HCT116 (cell line): ENCODE results near the gene OASL. TPM values are rescaled to one million over a fixed set of nuclear protein-coding genes. Genes with fewer than 3 reads are reported as not detected.

Experiments
- ATAC-seq: fragments of 200-7000 bp; cut with Tn5 transposase; 2 replicates; pipeline ENCODE4 v1.9.1; 2020; ENCODE audit warnings: mild to moderate bottlenecking, moderate library complexity
- BruUV-seq: library from RNA; stranded (reverse); fragments of 400-500 nt; replicated peaks from 2 replicates; lab custom pipeline; 2021; lab: Mats Ljungman, UMichigan
- CTCF ChIA-PET: fragments of 300-600 bp; sonication (Branson Sonifier 250); formaldehyde crosslinking; loops from one replicate; lab custom pipeline; 2021; ENCODE audit warnings: antibody characterized with exemption; lab: Charles Lee
- POLR2A ChIA-PET: fragments of 300-600, 350-600 bp; sonication (Branson Sonifier 250); formaldehyde crosslinking; loops from one replicate; lab custom pipeline; 2021; ENCODE audit warnings: antibody characterized with exemption; lab: Charles Lee
- RAD21 ChIA-PET, 2 experiments: fragments of 300-600 bp; sonication (Branson Sonifier 250); formaldehyde crosslinking; loops; one replicate each; lab custom pipeline; 2023; ENCODE audit warnings: low total read pairs in 2 of 2; ENCODE audit not compliant: uncharacterized antibody in 2 of 2, unreplicated experiment in 2 of 2, low non-redundant PET in 1 of 2; lab: Charles Lee
- DNase-seq: peaks from one replicate; pipeline ENCODE4 v3.0.0-alpha.2; 2010; ENCODE audit warnings: low read depth, low spot score
- H2AFZ ChIP-seq: fragments of 200-600 bp; shearing (Covaris generic), sonication (generic); 2 replicates; pipeline ENCODE4 v1.6.1; 2017; ENCODE audit warnings: low read depth, mixed run types, mixed read lengths, antibody characterized with exemption, low read length; ENCODE audit not compliant: poor library complexity, severe bottlenecking
- H3K27ac ChIP-seq: 2 replicates; pipeline ENCODE4 v1.5.1; 2012; ENCODE audit warnings: low read depth, low read length
- H3K27me3 ChIP-seq: fragments of 200-600 bp; sonication (generic); 2 replicates; pipeline ENCODE4 v1.6.1; 2016; ENCODE audit warnings: mixed run types, low read length, mixed read lengths; ENCODE audit not compliant: insufficient read depth
- H3K36me3 ChIP-seq, 2 experiments: fragments of 200-500 bp in 1 of 2; fragments of 200-600 bp in 1 of 2; sonication (Bioruptor generic) in 1 of 2; sonication (generic) in 1 of 2; 2 replicates each; pipeline versions ENCODE4 v1.5.1 to v1.6.1; 2014 to 2016; ENCODE audit warnings: low read length in 2 of 2, inconsistent platforms in 1 of 2, mixed read lengths in 1 of 2, mixed run types in 1 of 2; ENCODE audit not compliant: insufficient read depth in 2 of 2, control insufficient read depth in 1 of 2
- H3K4me1 ChIP-seq, 2 experiments: fragments of 200-600 bp in 1 of 2; sonication (generic) in 1 of 2; 2 replicates each; pipeline versions ENCODE4 v1.5.1 to v1.6.1; 2012 to 2017; ENCODE audit warnings: low read length in 2 of 2, inconsistent platforms in 1 of 2, mild to moderate bottlenecking in 1 of 2, mixed read lengths in 1 of 2, mixed run types in 1 of 2, moderate library complexity in 1 of 2; ENCODE audit not compliant: insufficient read depth in 2 of 2, control insufficient read depth in 1 of 2
- H3K4me2 ChIP-seq: fragments of 200-600 bp; sonication (generic); 2 replicates; pipeline ENCODE4 v1.6.1; 2017; ENCODE audit warnings: mixed run types, low read length, mixed read lengths
- H3K4me3 ChIP-seq, 2 experiments: fragments of 200-600 bp in 1 of 2; sonication (generic) in 1 of 2; replicated peaks in 1 of 2; 2 replicates each; pipeline ENCODE4 v1.5.1; 2011 to 2016; ENCODE audit warnings: low read length in 2 of 2, control low read depth in 1 of 2, low read depth in 1 of 2, mild to moderate bottlenecking in 1 of 2, mixed read lengths in 1 of 2, mixed run types in 1 of 2
- H3K79me2 ChIP-seq: fragments of 200-600 bp; sonication (generic); 2 replicates; pipeline ENCODE4 v1.6.1; 2017; ENCODE audit warnings: mild to moderate bottlenecking, mixed run types, low read length, moderate library complexity, mixed read lengths; ENCODE audit not compliant: insufficient read depth
- H3K9ac ChIP-seq: fragments of 200-600 bp; sonication (generic); 2 replicates; pipeline ENCODE4 v1.6.1; 2016; ENCODE audit warnings: low read length, mixed read lengths
- H3K9me2 ChIP-seq: fragments of 200-600 bp; sonication (generic), shearing (Covaris generic); 2 replicates; pipeline ENCODE4 v1.6.1; 2017; ENCODE audit warnings: mixed run types, mild to moderate bottlenecking, moderate library complexity; ENCODE audit not compliant: insufficient read depth
- H3K9me3 ChIP-seq, 2 experiments: fragments of 200-500 bp in 1 of 2; fragments of 200-600 bp in 1 of 2; sonication (Bioruptor generic) in 1 of 2; sonication (generic) in 1 of 2; 2 replicates each; pipeline ENCODE4 v1.6.1; 2014 to 2017; ENCODE audit warnings: low read length in 2 of 2, mixed read lengths in 2 of 2, inconsistent platforms in 1 of 2, low read depth in 1 of 2, mild to moderate bottlenecking in 1 of 2, mixed run types in 1 of 2, moderate library complexity in 1 of 2; ENCODE audit not compliant: control insufficient read depth in 1 of 2, insufficient read depth in 1 of 2
- H4K20me1 ChIP-seq: fragments of 200-600 bp; sonication (generic), shearing (Covaris generic); 2 replicates; pipeline ENCODE4 v1.6.1; 2017; ENCODE audit warnings: mixed run types, mild to moderate bottlenecking, moderate library complexity; ENCODE audit not compliant: insufficient read depth
- CBX3 ChIP-seq: IDR thresholded peaks from 2 replicates; pipeline ENCODE4 v1.6.1; 2012; ENCODE audit warnings: low read depth
- CEBPB ChIP-seq: IDR thresholded peaks from 2 replicates; pipeline ENCODE4 v1.6.1; 2012; ENCODE audit warnings: low read depth
- EGR1 ChIP-seq: IDR thresholded peaks from 2 replicates; pipeline ENCODE4 v1.6.1; 2012; ENCODE audit warnings: low read depth
- ELF1 ChIP-seq: IDR thresholded peaks from 2 replicates; pipeline ENCODE4 v1.6.1; 2012; ENCODE audit warnings: low read depth, borderline replicate concordance
- EZH2phosphoT487 ChIP-seq: fragments of 200-600 bp; IDR thresholded peaks from 2 replicates; pipeline ENCODE4 v1.6.1; 2018; ENCODE audit warnings: antibody characterized with exemption, borderline replicate concordance
- FOSL1 ChIP-seq: IDR thresholded peaks from 2 replicates; pipeline ENCODE4 v1.6.1; 2012; ENCODE audit warnings: low read depth
- POLR2A ChIP-seq: IDR thresholded peaks from 2 replicates; pipeline ENCODE4 v1.7.0; 2011; ENCODE audit warnings: borderline replicate concordance; ENCODE audit not compliant: insufficient read depth, insufficient read length; ENCODE audit errors: extremely low read depth
- RAD21 ChIP-seq: IDR thresholded peaks from 2 replicates; pipeline ENCODE4 v1.6.1; 2012; ENCODE audit warnings: low read depth, mild to moderate bottlenecking
- SIN3A ChIP-seq: IDR thresholded peaks from 2 replicates; pipeline ENCODE4 v1.6.1; 2012; ENCODE audit warnings: low read depth
- SP1 ChIP-seq: IDR thresholded peaks from 2 replicates; pipeline ENCODE4 v1.6.1; 2012; ENCODE audit warnings: low read depth
- SRF ChIP-seq: IDR thresholded peaks from 2 replicates; pipeline ENCODE4 v1.6.1; 2012; ENCODE audit warnings: low read depth
- YY1 ChIP-seq: IDR thresholded peaks from 2 replicates; pipeline ENCODE4 v1.6.1; 2011; ENCODE audit warnings: low read length, low read depth, moderate library complexity, mild to moderate bottlenecking; ENCODE audit not compliant: insufficient replicate concordance; ENCODE audit errors: extremely low read depth
- ZFX ChIP-seq: fragments of 450-650 bp; IDR thresholded peaks from 2 replicates; pipeline ENCODE4 v1.6.1; 2017
- ZNF274 ChIP-seq: fragments of 200-500 bp; sonication (Bioruptor generic); IDR thresholded peaks from 2 replicates; pipeline ENCODE4 v1.6.1; 2014; ENCODE audit warnings: mild to moderate bottlenecking, low read depth, low read length, inconsistent platforms
- intact Hi-C: fragments of 100-400 bp; cut with micrococcal nuclease; formaldehyde crosslinking; loops from 2 replicates; pipeline ENCODE4 v1.10.0; 2022
- total RNA-seq: library from RNA; stranded (reverse); gene quantifications from one replicate; pipeline ENCODE4 v1.2.1, GENCODE V29; 2021; ENCODE audit not compliant: unreplicated experiment
- TF ChIP-seq, protein P1 (sequence below): IDR thresholded peaks from 2 replicates; pipeline ENCODE4 v1.6.1; 2012
- TF ChIP-seq, protein P2 (sequence below): IDR thresholded peaks from 2 replicates; pipeline ENCODE4 v1.6.1; 2012
- TF ChIP-seq, protein P3 (sequence below), 3 experiments: fragments of 200-600 bp in 1 of 3; sonication (generic) in 1 of 3; IDR thresholded peaks in 2 of 3; conservative IDR thresholded peaks in 1 of 3; 2 replicates each; pipeline ENCODE4 v1.5.1; 2012 to 2017; ENCODE audit warnings: low read depth in 2 of 3, low read length in 2 of 3, antibody characterized with exemption in 1 of 3, borderline replicate concordance in 1 of 3, control low read depth in 1 of 3, mild to moderate bottlenecking in 1 of 3, mixed read lengths in 1 of 3, mixed run types in 1 of 3, moderate library complexity in 1 of 3; ENCODE audit not compliant: insufficient read depth in 1 of 3

The OASL gene
- total RNA-seq, 1 experiment from 2014 or later: 4.1 TPM

DNA sequence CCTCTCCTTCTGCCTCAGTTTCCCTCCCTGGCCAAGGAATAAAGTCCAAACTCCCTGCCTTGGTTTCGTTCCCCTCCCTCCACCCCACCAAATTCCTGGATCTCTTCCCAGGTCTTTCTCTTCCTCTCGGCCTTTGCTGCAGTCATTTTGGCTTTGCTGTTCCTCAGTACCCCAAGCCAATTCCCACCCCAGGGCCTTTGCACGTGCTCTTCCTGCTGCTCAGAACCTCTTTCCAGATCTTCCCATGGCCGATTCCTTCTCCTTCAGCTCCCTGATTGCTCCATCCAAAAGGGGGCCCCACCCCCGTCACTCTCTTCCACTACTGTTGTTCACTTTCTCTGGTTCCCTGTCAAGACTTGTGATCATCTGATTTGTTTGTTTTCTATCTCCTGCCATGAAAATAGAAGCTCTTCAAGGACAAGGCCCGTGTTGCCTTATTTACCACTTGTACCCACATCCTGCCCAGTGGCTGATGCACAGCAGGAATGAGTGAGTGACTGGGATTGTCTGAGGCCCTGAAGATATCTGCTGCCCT is 57.6 kb downstream of the OASL start:
- H3K4me2 ChIP-seq: no peak overlapping the region
- no peaks in the 10 kb centered on the region for H3K9me3 ChIP-seq
- DNase-seq: no peak
- RAD21 ChIA-PET: interaction anchor here in 1 of 2 experiments (1.2 kb wide), 1 partner anchor 10 kb away, joined by 3 read pairs; no protein-coding TSS in a partner anchor
- peaks cover 0 to 6% of the 10 kb centered on the region in 2 experiments; a peak in 2 of 4 replicates for H3K4me1 ChIP-seq
- H4K20me1 ChIP-seq: no peaks in the 10 kb centered on the region
- POLR2A ChIA-PET: no interaction called here
- no peaks in the 10 kb centered on the region for H3K79me2 ChIP-seq
- no peak for ATAC-seq
- no peak overlapping the region for H3K4me3 ChIP-seq
- CTCF ChIA-PET: interaction anchor here (1.0 kb wide), 1 partner anchor 10 kb away, joined by 3 read pairs; no protein-coding TSS in a partner anchor
- no peak overlapping the region for H3K9ac ChIP-seq
- H3K9me2 ChIP-seq: no peaks in the 10 kb centered on the region
- H3K27ac ChIP-seq: no peak overlapping the region
- H3K27me3 ChIP-seq: no peaks in the 10 kb centered on the region
- intact Hi-C loops: no loop called here
- no peak overlapping the region for H2AFZ ChIP-seq
- BruUV-seq: no TSS peak
- TF ChIP-seq, protein P1, sequence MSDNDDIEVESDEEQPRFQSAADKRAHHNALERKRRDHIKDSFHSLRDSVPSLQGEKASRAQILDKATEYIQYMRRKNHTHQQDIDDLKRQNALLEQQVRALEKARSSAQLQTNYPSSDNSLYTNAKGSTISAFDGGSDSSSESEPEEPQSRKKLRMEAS: no peak
- TF ChIP-seq CEBPB: no peak
- TF ChIP-seq EGR1: no peak
- no peak for TF ChIP-seq SIN3A
- TF ChIP-seq YY1: no peak
- no peak for TF ChIP-seq SP1
- TF ChIP-seq ZFX: no peak
- TF ChIP-seq FOSL1: no peak
- TF ChIP-seq, protein P2, sequence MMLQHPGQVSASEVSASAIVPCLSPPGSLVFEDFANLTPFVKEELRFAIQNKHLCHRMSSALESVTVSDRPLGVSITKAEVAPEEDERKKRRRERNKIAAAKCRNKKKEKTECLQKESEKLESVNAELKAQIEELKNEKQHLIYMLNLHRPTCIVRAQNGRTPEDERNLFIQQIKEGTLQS: no peak
- no peak for TF ChIP-seq ZNF274
- no peak for TF ChIP-seq POLR2A
- TF ChIP-seq RAD21: no peak
- no peak for TF ChIP-seq ELF1
- no peak for TF ChIP-seq CBX3
- TF ChIP-seq EZH2phosphoT487: no peak
- TF ChIP-seq, protein P3, sequence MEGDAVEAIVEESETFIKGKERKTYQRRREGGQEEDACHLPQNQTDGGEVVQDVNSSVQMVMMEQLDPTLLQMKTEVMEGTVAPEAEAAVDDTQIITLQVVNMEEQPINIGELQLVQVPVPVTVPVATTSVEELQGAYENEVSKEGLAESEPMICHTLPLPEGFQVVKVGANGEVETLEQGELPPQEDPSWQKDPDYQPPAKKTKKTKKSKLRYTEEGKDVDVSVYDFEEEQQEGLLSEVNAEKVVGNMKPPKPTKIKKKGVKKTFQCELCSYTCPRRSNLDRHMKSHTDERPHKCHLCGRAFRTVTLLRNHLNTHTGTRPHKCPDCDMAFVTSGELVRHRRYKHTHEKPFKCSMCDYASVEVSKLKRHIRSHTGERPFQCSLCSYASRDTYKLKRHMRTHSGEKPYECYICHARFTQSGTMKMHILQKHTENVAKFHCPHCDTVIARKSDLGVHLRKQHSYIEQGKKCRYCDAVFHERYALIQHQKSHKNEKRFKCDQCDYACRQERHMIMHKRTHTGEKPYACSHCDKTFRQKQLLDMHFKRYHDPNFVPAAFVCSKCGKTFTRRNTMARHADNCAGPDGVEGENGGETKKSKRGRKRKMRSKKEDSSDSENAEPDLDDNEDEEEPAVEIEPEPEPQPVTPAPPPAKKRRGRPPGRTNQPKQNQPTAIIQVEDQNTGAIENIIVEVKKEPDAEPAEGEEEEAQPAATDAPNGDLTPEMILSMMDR (IDR thresholded peaks at IDR 0.05 in 2 of 3, conservative IDR thresholded peaks at IDR 0.05 in 1 of 3; ENCODE audit: borderline replicate concordance in 1 of 3, insufficient read depth in 1 of 3, low read depth in 2 of 3, low read length in 2 of 3): no peak
- TF ChIP-seq SRF: no peak
- no peaks in the 10 kb centered on the region for H3K36me3 ChIP-seq
